Chondrocyte (in vitro differentiated cells): ENCODE data around the gene HECTD1. TPM values are rescaled to one million over a fixed set of nuclear protein-coding genes. Genes with fewer than 3 reads are reported as not detected.

Experiments
- DNase-seq: peaks from one replicate; pipeline ENCODE4 v3.0.0; 2021; ENCODE audit warnings: mixed read lengths, low spot score
- H3K27ac Mint-ChIP-seq: one replicate; pipeline ENCODE4 v1.8.0; 2021; ENCODE audit warnings: mild to moderate bottlenecking, moderate library complexity, mixed read lengths; ENCODE audit not compliant: unreplicated experiment
- H3K27me3 Mint-ChIP-seq: 2 replicates; pipeline ENCODE4 v1.8.0; 2021; ENCODE audit warnings: low read depth, mixed read lengths
- H3K36me3 Mint-ChIP-seq: 2 replicates; pipeline ENCODE4 v1.8.0; 2021; ENCODE audit warnings: low read depth, mixed read lengths
- H3K4me1 Mint-ChIP-seq: 2 replicates; pipeline ENCODE4 v1.8.0; 2021; ENCODE audit warnings: low read depth, mild to moderate bottlenecking, mixed read lengths
- H3K4me3 Mint-ChIP-seq: one replicate; pipeline ENCODE4 v1.8.0; 2021; ENCODE audit warnings: mild to moderate bottlenecking, moderate library complexity, mixed read lengths; ENCODE audit not compliant: unreplicated experiment
- H3K9me3 Mint-ChIP-seq: 2 replicates; pipeline ENCODE4 v1.8.0; 2021; ENCODE audit warnings: low read depth, mixed read lengths
- total RNA-seq: library from RNA; stranded (reverse); gene quantifications from 3 replicates; pipeline ENCODE4 v1.2.1, GENCODE V29; 2021
- TF ChIP-seq, protein P1 (sequence below): fragments of 200-600 bp; sonication (generic); IDR thresholded peaks from 2 replicates; pipeline ENCODE4 v1.5.0; 2021; ENCODE audit warnings: antibody characterized with exemption, mild to moderate bottlenecking, moderate library complexity

The HECTD1 gene
- total RNA-seq, 1 donor from 2014 or later, result 142 TPM

GRCh38 chr14:31162910-31163649 is 44.5 kb downstream of the HECTD1 start:
- peaks cover 13% of the 10 kb centered on the region for H3K36me3 Mint-ChIP-seq
- no peaks in the 10 kb centered on the region for H3K9me3 Mint-ChIP-seq
- DNase-seq, result no peak
- peak overlapping the region; percentile 27 for H3K27ac Mint-ChIP-seq
- peaks cover 15% of the 10 kb centered on the region for H3K4me1 Mint-ChIP-seq
- no peaks in the 10 kb centered on the region for H3K27me3 Mint-ChIP-seq
- TF ChIP-seq, protein P1, sequence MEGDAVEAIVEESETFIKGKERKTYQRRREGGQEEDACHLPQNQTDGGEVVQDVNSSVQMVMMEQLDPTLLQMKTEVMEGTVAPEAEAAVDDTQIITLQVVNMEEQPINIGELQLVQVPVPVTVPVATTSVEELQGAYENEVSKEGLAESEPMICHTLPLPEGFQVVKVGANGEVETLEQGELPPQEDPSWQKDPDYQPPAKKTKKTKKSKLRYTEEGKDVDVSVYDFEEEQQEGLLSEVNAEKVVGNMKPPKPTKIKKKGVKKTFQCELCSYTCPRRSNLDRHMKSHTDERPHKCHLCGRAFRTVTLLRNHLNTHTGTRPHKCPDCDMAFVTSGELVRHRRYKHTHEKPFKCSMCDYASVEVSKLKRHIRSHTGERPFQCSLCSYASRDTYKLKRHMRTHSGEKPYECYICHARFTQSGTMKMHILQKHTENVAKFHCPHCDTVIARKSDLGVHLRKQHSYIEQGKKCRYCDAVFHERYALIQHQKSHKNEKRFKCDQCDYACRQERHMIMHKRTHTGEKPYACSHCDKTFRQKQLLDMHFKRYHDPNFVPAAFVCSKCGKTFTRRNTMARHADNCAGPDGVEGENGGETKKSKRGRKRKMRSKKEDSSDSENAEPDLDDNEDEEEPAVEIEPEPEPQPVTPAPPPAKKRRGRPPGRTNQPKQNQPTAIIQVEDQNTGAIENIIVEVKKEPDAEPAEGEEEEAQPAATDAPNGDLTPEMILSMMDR, result no peak
- H3K4me3 Mint-ChIP-seq, result no peak overlapping the region

- H3K27me3 Mint-ChIP-seq, result no peaks in the 10 kb centered on the region
- no peak overlapping the region for H3K27ac Mint-ChIP-seq
- H3K4me1 Mint-ChIP-seq, result peaks cover 14% of the 10 kb centered on the region
- H3K9me3 Mint-ChIP-seq, result no peaks in the 10 kb centered on the region
- H3K4me3 Mint-ChIP-seq, result no peak overlapping the region
- no peak for DNase-seq
- TF ChIP-seq, protein P1, result no peak
- H3K36me3 Mint-ChIP-seq, result peaks cover 8% of the 10 kb centered on the region
Observed at GRCh38 chr14:31161274-31161673, 46.3 kb downstream of the HECTD1 start.

DNA sequence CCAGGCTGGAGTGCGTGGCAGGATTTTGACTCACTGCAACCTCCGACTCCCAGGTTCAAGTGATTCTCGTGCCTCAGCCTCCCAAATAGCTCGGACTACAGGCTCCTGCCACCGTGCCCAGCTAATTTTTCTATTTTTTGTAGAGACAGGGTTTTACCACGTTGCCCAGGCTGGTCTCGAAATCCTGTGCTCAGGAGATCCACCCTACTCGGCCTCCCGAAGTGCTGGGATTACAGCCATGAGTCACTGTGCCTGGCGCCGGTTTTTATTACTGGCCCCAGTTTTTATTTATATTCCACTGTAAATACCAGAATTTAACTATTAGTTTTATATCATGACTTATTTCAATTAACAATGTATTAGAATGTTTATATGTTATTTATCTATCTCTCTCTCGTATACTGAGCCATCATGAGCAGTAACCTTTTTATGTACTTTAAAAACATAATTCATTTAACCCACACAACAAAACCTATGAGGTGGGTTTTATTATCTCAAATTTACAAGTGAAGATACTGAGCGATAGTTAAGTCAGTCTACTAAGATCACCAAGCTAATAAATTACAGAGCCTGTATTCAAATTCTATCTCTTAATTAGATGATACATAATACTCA is 47.8 kb downstream of the HECTD1 start:
- no peaks in the 10 kb centered on the region for H3K27me3 Mint-ChIP-seq
- no peak overlapping the region for H3K27ac Mint-ChIP-seq
- peaks cover 12% of the 10 kb centered on the region for H3K36me3 Mint-ChIP-seq
- no peak for DNase-seq
- H3K4me3 Mint-ChIP-seq, result no peak overlapping the region
- H3K4me1 Mint-ChIP-seq, result no peaks in the 10 kb centered on the region
- TF ChIP-seq, protein P1, result no peak
- no peaks in the 10 kb centered on the region for H3K9me3 Mint-ChIP-seq

GRCh38 chr14:31154956-31155355 is 52.6 kb downstream of the HECTD1 start:
- DNase-seq, result no peak
- no peak overlapping the region for H3K4me3 Mint-ChIP-seq
- TF ChIP-seq, protein P1, result no peak
- H3K9me3 Mint-ChIP-seq, result no peaks in the 10 kb centered on the region
- no peak overlapping the region for H3K27ac Mint-ChIP-seq
- H3K4me1 Mint-ChIP-seq, result no peaks in the 10 kb centered on the region
- H3K36me3 Mint-ChIP-seq, result peaks cover 18% of the 10 kb centered on the region
- no peaks in the 10 kb centered on the region for H3K27me3 Mint-ChIP-seq

DNA sequence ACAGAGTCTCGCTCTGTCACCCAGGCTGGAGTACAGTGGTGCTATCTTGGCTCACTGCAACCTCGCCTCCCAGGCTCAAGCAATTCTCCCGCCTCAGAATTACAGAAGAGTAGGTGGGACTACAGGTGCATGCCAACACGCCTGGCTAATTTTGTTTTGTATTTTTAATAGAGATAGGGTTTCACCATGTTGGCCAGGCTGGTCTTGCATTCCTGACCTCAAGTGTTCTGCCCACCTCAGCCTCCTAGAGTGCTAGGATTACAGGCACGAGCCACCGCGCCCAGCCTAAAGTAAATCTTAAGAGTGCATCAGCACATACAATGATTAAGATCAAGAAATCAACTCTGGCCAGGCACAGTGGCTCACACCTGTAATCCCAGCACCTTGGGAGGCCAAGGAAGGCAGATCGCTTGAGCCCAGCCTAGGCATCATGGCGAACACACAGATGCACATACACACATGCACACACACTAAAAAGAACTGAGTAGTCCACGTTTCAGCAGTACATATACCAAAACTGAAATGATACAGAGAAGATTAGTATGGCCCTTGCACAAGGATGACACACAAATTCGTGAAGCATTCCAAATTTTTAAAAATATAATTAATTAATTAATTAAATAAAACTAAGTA is 65.0 kb downstream of the HECTD1 start:
- H3K4me1 Mint-ChIP-seq, result no peaks in the 10 kb centered on the region
- TF ChIP-seq, protein P1, result no peak
- no peaks in the 10 kb centered on the region for H3K9me3 Mint-ChIP-seq
- DNase-seq, result no peak
- H3K27me3 Mint-ChIP-seq, result no peaks in the 10 kb centered on the region
- peaks cover 7% of the 10 kb centered on the region for H3K36me3 Mint-ChIP-seq
- H3K4me3 Mint-ChIP-seq, result no peak overlapping the region
- H3K27ac Mint-ChIP-seq, result no peak overlapping the region
